Fibroblast of the aortic adventitia (primary cell): ENCODE data around the gene PVALB. TPM values are rescaled to one million over a fixed set of nuclear protein-coding genes. Genes with fewer than 3 reads are reported as not detected.

ENCODE experiments used
- DNase-seq: peaks from one replicate; pipeline ENCODE4 v3.0.0-alpha.2; 2010; ENCODE audit warnings: low read depth
- H3K4me3 ChIP-seq: 2 replicates; pipeline ENCODE4 v1.5.1; 2011; ENCODE audit warnings: low read depth, mild to moderate bottlenecking, control low read depth, low read length, moderate library complexity
- total RNA-seq: library from RNA; depleted of rRNA; stranded (reverse); fragments of >200 nt; gene quantifications from 2 replicates; pipeline ENCODE4 v1.2.3, GENCODE V29; 2012; ENCODE audit warnings: low replicate concordance
- TF ChIP-seq, protein P1 (sequence below): IDR thresholded peaks from 2 replicates; pipeline ENCODE4 v1.5.1; 2011; ENCODE audit warnings: mild to moderate bottlenecking, low read length, control low read depth, inconsistent platforms; ENCODE audit not compliant: insufficient read depth

Gene PVALB
- total RNA-seq, 1 donor: not detected

DNA sequence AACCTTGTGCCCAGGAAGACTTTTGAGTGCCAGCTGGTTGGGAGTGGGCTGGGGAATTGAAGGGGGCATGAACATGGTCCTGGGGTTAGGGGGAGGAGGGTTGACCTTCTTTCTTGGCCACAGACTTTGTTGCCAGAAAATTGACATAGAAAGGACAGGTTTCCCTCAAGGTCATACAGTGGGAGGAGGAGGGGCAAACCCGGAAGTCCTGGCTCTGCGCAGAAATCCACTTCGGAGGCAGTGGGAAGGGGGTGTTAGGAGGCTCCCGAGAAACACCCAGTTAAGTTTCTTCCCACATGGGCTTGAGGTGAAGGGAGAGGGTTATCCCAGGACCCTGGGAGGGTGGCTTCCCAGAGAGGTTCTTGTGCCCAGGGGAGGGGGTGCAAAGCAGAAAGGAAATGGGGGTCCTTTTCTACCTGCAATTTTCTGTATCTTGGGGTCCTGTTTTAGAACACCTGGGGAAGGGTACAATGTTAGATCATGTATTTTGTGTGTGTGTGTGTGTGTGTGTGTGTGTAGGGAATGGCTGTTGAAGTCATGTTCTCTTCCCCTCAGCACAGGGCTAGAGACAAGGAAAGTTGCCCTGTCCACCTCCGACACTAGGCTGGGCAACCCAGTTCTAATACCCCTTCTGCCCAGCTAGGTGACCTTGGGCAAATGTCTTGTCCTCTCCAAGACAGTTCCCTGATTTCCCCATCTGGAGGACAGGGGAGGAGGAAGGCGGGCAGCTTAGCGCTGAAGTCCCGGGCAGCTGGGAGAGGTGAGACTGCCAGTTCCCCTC, 1.1 kb downstream of the PVALB start:
- DNase-seq: no peak
- no peak overlapping the region for H3K4me3 ChIP-seq
- TF ChIP-seq, protein P1, sequence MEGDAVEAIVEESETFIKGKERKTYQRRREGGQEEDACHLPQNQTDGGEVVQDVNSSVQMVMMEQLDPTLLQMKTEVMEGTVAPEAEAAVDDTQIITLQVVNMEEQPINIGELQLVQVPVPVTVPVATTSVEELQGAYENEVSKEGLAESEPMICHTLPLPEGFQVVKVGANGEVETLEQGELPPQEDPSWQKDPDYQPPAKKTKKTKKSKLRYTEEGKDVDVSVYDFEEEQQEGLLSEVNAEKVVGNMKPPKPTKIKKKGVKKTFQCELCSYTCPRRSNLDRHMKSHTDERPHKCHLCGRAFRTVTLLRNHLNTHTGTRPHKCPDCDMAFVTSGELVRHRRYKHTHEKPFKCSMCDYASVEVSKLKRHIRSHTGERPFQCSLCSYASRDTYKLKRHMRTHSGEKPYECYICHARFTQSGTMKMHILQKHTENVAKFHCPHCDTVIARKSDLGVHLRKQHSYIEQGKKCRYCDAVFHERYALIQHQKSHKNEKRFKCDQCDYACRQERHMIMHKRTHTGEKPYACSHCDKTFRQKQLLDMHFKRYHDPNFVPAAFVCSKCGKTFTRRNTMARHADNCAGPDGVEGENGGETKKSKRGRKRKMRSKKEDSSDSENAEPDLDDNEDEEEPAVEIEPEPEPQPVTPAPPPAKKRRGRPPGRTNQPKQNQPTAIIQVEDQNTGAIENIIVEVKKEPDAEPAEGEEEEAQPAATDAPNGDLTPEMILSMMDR: no peak

DNA sequence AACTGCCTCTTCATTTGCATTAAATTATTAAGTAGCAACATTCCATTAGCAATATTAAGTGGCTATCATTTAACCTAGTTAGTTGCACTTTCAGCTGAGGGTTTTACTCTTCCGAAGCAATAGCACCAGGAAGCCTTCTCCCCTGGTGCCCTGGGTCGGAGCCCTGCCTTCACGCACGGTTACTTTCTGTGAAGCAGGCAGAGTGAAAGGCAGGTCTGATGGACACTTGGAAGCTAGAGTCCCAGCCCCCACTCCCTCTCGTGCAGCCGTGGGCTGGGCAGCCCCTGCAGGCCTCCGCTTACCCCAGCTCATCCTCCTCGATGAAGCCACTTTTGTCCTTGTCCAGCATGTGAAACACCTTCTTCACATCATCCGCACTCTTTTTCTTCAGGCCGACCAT, 2.0 kb downstream of the PVALB start:
- DNase-seq: no peak
- H3K4me3 ChIP-seq: no peak overlapping the region
- TF ChIP-seq, protein P1: no peak

DNA sequence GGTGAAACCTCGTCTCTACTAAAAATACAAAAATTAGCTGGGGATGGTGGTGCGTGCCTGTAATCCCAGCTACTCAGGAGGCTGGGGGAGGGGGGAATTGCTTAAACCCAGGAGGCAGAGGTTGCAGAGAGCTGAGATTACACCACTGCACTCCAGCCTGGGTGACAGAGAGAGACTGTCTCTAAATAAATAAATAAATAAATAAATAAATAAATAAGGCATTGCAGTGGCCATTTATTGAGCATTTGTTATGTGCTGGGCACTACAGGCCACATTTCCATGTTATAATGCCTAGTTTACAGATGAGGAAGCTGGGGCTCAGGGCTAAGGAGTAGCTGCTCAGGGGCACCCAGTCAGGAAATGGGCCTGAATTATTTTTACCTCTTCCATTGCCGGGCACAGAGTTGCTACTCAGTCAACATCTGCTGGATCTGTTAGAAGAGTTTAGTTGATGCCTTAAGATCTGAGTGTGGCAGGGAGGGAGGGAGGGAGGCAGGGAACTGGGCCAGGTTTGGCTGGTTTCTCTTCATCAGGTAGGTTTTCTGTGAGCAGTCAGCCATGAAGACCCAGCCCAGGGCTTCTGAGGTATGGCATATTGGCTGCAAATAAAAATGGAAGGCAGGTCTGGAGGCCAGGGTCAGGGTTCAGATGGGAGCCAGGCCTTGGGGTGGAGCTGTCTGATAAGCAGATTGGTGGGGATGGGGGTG, 5.6 kb downstream of the PVALB start:
- TF ChIP-seq, protein P1: no peak
- no peak overlapping the region for H3K4me3 ChIP-seq
- DNase-seq: no peak

DNA sequence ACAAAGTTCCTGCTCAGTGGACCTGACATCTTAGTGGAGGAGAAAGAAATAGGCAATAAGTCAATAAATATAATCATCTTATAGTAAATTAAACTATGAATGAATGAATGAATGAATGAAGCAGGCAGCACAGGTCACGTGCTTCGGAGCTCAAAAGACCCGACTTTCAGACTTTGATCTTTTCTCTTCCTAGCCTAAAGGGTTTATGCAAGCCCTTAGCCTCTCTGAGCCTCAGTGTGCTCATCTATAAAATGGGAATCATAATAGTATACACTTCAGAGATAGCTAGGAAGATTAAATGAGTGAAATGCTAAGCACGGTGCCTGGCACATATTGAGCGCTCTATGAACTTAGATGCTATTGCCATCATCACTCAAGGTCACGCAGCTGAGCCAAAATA, 7.5 kb downstream of the PVALB start:
- H3K4me3 ChIP-seq: no peak overlapping the region
- TF ChIP-seq, protein P1: no peak
- DNase-seq: no peak

DNA sequence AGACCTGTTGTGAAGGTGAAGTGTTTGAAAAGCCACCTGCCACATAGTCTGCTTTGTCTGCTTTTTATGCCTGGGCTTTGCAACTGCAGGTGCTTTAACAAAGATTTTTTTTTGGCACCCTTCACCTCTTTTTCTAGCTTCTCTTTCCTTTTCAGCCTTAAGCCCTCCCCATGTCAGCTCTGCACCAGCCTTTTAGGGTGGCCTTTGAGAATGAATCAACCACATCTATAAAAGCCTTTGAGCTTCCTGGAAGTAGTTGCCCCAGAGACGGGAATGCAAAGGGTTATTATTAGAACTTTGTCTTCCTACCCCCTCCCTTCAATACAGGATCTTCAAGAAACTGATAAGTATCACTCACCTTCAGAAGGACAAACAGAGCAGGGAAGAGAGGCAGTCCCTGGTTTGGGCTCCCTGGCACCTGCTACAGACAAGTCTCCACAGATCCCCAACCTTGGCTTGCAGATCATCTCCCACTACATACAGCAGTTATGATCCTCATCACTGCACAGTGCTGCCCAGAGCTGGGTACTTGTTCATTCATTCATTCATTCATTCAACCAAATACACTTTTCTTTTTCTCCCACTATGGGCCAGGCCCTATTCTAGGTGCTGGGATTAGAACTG, 8.0 kb downstream of the PVALB start:
- no peak overlapping the region for H3K4me3 ChIP-seq
- TF ChIP-seq, protein P1: no peak
- no peak for DNase-seq

DNA sequence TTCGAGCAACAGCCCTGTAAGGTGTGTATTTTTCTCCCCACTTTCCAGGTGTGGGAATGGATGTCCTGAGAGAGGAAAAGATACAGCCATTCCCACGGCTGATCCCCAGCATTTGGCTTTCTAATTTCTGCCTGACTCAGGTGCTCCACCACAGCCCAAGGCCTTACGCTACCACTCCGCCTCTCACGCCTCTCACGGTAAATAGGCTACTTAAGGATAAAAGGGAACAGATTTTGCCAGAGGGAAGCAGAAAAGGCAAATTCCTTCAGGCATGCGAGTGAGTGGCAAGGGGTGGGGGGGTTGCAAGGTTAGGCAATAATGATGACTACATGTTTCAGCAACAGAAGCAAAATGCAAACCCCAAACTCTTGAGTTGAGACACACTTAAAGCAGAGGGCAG, 9.2 kb downstream of the PVALB start:
- H3K4me3 ChIP-seq: no peak overlapping the region
- no peak for DNase-seq
- TF ChIP-seq, protein P1: no peak
